Hypothalamus (tissue), 51 donors: ENCODE measurements around the gene CTSE.
A peak's percentile ranks its signal among the peaks of the same experiment; 100 is the strongest.

Experiments used
- DNase-seq, 51 donors: peaks; one replicate each; lab custom pipeline; 2025; lab: John Stamatoyannopoulos, UW

The CTSE gene

DNA sequence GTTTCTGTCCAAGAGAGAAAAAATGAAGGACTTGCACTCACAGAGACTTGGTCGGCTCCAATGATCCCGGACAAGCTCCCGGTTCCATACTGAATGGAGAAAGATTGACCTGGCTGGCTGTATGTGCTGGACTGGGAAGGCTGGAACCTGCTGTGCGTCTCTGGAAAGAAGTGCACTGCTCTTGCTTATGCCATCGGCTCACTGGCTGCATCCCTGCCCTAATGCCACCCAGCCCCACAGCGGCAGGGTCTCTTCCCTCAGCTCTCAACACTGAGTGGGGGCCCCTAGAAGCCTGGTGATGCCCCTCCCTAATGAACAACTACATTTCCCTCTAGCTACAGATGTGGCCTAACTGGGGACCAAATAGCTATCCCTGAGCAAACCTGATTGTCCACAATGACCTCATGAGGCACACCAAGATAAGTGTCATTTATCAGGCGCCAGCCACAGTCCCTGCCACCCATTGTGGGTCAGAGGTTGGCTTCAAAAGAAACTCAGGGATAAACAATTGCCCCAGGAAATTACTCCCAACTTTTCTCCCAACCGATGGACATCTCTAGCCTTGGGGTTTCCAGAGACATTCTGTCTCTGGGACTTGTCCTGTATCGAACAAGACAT is 2.6 kb downstream of the CTSE start:
- DNase-seq = no peak

DNA sequence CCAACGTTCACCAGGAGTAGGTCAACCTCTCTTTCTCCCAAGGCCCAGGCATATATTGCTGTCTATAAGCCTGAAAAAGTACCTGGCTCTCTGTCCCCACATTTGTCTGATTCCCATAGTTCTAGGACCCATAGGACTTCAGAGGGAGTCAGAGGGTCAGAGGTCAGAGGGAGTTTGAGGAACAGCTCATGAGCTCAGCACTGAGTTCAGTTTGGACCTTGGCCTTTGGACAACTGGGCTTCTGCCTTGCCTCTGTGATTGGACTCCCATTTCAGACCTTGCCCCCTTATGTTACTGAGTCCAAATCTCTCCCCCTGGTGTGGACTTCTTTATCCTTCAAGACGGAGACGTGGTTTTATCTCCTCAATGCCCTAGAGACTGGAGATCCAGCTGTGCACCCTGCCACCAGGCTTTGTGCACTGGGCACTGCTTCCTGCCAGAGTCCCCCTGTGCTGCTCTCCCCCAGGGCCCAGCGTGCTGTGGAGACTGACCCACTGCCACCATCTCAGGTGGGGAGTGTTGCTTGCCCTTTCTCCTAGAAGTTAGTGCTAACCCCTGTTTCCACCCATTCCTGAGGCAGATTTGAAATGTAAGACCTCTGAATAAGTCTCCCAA is 3.2 kb downstream of the CTSE start:
- no peak for DNase-seq

DNA sequence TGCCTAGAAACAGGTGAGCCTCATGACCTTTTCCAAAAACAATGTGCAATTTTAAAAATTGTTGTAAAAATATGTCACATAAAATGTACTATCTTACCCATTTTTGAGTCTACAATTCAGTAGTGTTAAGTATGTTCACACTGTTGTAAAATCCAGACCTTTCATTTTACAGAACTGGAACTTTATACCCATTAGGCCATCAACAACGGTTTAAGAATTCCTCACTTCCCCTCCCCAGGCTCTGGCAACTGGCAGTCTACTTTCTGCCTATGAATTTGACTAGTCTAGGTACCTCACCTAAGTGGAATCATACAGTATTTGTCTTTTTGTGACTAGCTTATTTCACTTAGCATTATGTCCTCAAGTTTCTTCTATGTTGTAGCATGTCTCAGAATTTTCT is 8.6 kb downstream of the CTSE start:
- no peak for DNase-seq

DNA sequence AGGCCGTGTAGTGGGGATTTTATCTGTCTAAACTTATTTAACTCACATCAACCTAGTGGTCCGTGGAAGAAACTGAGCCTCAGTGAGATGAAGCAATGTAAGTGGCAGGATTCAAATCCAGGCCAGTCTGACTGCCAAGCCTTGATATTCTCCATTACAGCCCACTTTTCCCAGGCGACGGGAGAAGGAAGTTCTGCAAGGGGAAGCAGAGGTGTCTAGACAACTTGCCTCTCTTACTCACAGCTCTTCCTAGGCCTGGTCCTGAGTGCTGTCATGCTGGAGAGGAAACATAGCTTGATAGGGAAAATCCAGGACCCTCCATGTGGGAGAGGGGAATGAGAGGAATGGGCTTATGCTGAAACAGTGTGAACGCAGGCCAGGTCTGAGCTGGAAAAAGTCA is 9.1 kb downstream of the CTSE start:
- no peak for DNase-seq

DNA sequence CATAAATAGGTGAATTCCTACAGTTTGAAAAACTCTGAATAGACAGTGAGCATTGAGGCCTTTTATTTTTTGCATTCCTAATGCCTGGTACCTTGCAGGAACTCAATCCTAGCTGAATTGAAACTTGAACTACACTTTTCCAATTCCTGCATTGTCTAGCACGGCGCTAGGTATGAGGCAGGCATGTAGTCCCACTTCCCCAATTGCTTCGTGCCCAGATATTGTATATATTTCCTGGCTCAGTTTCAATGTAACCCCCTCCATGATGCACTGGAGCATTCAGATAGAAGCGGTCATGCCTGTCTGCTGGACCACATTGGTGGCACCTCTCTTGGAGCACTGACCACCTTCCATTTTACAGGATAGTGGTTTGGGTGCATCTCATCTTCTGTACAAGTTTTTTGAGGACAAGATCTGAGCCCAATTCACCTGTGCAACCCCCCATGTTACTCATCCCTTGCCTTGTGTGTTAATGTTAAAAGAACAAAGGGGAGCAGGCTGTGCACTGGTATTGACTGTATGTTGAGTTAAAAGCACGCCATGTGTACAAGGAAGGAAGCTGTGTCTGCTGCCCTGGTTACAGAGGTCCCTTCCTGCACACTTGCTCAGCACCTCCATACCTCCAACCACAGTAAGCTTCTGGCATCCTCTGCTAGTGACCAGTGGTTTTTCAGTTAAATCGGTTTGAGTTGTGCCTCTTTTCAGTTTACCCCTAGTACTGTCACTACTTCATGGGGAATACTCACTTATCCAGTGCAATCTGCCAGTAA is 10.5 kb downstream of the CTSE start:
- DNase-seq = no peak

DNA sequence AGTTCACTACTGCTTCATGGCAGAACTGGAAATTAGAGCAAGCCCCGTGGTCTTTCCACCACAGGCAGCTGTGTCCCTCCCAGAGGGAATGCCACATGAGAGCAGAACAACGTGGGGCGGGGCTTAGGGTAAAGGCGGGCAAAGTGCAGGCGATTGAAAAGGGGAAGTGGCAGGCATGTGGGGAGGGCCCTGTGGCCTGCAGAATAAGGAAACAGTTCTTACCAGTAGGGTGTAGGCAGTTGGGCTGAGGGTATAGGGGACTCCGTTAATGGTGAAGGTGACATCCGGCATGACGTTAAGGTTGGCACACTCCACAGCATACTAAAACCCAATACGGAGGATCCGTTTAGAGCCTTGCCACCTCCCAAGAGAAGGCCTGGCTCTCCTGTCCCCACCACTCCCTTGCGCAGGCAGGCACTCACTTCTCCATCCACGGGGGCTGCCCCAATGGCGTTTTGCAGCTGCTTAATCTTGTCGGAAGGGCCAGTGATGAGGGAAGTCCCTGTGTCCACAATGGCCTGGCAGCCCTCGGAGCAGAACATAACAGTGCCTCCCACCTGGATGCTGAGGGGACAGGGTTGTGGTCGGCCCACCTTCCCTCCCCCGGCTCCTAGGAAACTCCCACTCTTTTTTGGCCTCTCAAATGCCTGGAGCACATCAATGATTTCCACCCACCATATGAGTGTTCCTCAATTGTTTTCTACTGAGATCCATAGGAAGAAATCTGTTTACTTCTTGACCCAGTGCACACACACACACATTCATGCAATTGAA is 11.4 kb downstream of the CTSE start:
- peak in 28 of 51 donors; percentile 10 to 56 (median 38) for DNase-seq

DNA sequence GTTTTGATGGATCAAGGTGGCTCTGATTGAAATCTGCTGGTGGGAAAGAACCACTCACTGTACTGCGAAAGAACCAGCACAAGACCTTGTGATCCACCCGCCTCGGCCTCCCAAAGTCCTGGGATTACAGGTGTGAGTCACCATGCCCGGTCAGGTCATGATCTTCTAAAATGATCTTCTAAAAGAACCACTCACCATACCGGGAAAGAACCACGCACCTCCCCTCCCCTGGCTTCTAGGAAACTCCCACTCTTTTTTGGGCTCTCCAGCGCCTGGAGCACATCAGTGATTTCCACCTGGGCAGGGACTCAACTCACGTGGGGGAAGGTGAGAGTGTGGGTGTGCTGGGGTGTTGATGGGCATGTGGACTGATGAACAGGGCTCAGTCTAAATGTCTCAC is 12.6 kb downstream of the CTSE start:
- DNase-seq = no peak

DNA sequence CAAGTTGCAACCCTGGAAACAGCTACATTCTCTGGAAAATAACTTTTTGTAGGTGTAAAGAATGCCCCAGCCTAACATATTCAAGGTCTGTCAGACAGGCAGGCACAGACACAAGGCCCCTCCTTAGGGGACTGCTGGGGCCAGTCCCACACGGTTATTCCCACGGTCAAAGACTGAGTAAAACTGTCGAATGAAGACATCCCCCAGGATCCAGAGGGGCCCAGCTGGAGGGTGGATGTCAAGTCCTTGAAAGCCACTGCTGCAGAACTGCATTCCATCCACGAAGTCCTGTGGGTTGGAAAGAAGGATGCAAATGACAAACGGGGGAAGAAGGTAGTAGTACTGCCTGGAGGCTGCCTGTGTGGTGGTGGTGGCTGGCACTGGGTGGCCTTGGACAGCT is 13.6 kb downstream of the CTSE start:
- no peak for DNase-seq

DNA sequence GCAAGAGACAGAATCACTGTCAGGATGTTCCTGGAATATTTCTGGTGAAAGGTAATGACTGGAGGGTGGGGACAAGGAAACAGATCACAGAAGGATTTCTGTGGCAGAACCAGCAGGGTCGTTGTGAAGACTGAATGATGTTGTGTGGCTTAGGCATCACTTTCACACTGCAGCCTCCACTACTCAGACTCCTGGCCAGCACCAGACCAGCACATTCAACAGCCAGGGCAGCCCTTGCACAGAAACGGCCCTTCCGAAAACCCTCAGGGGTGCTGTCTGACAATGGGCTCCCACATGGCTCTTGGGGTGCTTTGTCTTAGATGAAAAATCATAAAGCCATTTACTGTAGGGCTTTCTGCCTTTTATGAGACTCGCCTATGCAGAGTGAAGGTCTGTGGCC is 16.7 kb downstream of the CTSE start:
- no peak for DNase-seq

DNA sequence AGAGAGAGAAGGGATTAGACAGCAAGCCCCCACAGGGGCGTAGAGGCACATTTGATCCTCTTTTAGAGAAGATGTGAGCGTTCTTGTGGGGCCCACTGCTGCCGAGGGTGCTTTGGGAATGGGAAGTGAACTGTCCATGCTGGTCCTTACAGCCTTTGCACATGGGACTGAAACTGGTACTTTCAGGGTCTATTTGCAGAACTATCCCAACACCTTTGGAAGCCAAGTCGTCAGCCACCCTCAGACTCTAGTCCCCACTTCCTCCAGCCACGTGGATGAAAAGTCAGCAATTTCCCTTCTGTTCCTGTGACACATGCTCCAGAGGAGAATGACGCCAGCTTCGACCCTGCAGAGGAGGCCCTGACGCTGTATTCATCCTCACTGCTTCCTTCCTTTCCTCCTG is 17.9 kb downstream of the CTSE start:
- no peak for DNase-seq

DNA sequence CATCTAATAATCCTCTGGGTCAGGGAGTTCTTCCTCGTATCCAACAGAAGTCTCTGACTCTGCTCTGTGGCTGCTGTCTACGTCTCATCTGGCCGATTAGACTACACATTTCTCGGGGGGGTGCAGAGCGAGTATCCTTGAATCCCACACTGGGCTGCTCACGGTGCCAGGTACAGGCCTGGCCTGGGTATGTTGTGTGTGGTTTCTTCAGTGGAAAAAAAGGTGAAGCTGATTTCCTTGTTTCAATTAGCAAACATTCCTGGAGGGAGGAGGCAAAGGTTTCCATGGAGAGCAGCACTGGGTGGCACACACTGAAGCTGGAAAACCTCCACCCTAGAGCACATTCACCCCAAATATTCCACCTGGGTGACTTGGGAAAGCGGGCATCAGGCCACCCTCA is 18.5 kb downstream of the CTSE start:
- DNase-seq = no peak

DNA sequence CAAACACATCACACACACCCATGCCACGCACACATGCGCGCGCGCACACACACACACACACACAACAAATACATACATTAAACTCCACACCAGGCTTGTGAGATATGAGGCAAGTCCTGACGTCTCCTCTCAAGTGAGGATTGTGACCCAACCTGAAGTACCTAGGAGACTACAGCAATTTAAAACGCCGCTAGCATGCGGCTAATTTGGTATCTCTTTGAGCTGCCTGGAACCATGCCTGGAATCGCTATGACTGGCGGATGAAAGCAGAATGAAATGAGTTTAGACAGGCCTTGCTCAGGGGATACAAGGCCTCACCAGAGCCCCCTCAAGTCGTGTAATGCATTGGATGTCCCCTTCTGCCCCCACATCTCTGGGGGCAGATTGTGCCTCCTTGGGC is 18.9 kb downstream of the CTSE start:
- DNase-seq = peak in 1 of 51 donors; percentile 25

DNA sequence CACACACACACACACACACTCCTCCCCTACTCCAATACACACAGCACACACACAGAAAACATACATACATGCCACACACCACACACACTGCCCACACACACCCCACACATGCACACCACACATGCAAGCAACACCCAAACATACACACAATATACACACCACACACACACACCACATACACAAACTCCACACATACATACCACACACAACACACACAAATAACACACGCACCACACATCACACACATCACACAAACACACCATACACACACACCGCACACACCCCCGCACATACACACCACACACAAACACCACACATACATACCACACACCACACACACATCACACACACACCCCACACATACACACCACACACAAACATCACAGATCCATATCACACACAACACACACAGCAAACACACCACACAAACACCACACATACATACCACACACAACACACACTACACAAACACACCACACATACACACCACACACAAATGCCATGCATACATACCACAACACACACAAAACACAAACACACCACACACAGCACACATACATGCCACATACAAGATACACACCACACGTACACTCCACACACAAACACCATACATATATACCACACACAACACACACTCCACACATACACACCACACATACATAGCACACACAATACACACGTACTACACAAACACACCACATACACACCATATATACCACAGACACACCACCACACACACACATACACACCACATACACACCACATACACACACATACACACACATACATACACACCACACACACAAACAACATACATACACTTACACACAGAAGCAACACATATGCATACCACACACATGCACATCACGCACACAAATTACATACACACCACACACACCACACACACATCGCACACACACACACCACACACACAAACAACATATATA is 19.6 kb downstream of the CTSE start:
- no peak for DNase-seq

DNA sequence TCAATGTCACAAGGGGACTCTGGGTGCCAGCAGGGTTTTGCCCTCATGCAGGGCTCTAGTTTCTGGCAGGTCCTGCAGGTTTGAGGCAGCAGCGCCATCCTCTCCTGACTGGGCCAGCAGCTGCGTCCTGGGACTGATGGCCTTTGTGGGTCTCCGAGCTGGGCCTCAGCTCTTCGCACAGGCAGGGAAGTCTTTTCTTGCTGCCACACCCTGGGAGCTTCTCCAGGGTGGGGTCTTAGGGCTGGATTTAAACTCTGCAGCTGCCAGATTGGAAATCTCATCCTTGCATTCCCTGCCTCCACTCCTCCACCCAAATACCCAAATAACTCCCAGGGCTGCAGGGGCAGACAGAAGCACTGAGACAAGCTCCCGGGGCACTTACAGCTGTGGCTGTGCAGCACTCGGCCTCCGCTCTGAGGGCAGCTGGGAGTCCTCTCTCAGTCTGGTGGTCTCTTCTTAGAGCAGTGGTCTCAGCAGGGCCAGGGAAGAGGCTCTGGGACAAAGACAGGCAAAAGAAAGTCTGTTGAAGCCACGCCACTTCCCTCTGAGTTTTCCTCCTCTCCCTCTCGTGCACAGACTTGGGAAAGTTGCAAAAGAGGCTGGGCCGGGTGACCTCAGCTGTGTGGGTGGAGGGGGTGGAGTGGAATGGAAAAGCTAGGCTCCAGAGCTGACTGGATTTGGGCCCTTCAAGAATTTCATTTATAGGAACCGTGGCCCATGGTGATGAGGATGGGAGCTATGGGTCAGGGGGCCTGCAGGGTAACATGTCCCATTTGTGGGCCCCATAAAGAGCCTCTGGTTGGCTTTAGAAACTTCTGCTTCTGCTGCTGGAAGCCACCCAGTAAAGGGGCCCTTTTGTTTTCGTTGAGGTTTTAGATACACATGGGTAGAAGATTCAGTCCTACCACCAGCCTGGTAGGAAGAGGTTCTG is 20.6 kb downstream of the CTSE start, which contains the start of gene RAB7B:
TSS of gene RAB7B (minus strand) at position 525 of the 931 bp plus-strand sequence. CDS start 9,260 bp downstream, outside the sequence.
- peak in 13 of 51 donors; percentile 5 to 50 (median 16) for DNase-seq

DNA sequence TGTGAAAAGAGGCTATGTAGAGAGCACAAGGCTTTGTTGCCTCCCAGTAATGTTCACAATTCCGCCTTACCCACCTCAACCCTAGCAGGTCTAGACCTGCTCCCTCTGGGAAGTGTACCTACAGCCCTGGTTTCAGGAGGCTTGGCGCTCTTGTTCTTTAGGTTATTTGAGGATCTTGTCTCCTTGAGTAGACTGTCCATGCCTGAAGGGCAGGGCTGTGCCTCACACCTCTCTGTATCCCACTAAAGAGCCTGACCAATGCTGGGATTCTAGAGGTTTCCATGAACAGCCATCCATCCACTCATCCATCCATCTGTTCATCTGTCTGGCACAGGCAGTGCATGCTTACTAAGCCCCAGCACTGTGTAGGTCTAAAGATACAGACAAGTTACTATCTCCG is 21.5 kb downstream of the CTSE start:
- no peak for DNase-seq

DNA sequence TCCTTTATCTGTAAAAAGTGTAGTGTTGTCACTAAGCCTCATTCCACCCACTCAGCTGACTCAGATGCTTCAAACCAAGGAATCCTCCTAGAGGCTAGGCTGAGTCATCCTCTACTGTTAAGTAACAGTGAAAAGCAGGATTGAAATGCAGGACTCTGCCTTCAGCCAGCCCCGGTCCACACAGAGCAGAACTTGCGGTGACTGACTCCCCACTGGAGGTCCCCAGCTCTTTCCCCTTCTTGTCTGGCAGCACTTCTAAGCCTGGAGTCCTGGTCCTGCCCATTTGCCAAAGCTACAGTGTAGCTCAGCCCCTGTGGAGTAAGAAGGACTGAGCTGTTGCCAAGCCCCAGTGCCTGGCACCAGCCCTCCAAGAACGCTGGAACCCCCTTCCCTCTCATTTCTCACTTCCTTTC is 22.2 kb downstream of the CTSE start:
- DNase-seq = peak in 10 of 51 donors; percentile 11 to 62 (median 28)

DNA sequence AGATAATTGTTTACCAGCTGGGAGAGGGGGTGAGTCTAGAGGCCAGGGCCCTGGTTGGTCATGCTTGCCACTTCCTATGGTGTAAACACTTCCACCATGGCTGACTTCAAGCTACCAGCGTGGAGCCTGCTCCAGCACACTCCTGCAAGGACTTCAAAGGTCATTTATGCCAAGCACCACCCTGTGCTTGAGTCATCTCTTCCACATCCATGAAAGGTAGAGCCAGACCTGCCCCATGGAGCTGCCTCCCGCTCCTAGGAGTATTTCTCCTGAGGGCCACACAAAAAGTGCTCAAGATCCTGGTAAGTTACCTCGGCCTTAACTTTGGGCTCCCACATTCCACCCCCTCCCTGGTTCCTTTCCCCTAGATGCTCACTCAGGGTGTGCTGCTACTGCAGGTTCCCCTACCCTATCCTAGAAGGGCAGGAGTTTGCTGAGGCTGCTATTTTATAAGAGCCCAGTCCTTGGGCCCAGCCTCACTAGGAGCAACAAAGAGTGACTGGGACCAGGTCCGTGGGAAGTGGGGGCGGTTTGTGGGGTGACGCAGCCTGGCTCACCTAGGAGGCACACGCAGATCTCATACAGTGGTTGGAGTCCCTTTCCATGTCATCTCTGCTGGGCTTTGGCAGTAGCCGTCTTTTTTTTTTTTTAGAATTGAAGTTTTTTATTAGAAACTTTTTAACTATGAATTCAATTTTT is 22.9 kb downstream of the CTSE start:
- DNase-seq = no peak
